Loucy (cell line): Measurements from ENCODE around the gene CD68.

ENCODE experiments used
- H2AFZ ChIP-seq: fragments of 200-600 bp; sonication (generic); 2 replicates; pipeline ENCODE4 v1.6.0; 2016; ENCODE audit warnings: antibody characterized with exemption, mild to moderate bottlenecking, low read length, moderate library complexity
- H3F3A ChIP-seq: fragments of 200-600 bp; 2 replicates; pipeline ENCODE4 v1.6.0; 2016; ENCODE audit warnings: antibody characterized with exemption, low read depth, mild to moderate bottlenecking
- H3K27me3 ChIP-seq: fragments of 200-600 bp; sonication (generic); 2 replicates; pipeline ENCODE4 v1.6.1; 2014; ENCODE audit warnings: low read length, mild to moderate bottlenecking; ENCODE audit not compliant: insufficient read depth, poor library complexity, severe bottlenecking
- H3K36me3 ChIP-seq: fragments of 200-600 bp; sonication (generic); 2 replicates; pipeline ENCODE4 v1.6.1; 2016; ENCODE audit warnings: low read length; ENCODE audit not compliant: insufficient read depth
- H3K4me1 ChIP-seq: fragments of 200-600 bp; sonication (generic); 2 replicates; pipeline ENCODE4 v1.5.1; 2014; ENCODE audit warnings: low read length, mild to moderate bottlenecking; ENCODE audit not compliant: insufficient read depth, poor library complexity, severe bottlenecking
- H3K4me2 ChIP-seq: fragments of 200-600 bp; sonication (generic); 2 replicates; pipeline ENCODE4 v1.6.0; 2014; ENCODE audit warnings: antibody characterized with exemption, low read length, low read depth, mild to moderate bottlenecking; ENCODE audit not compliant: poor library complexity, severe bottlenecking
- H3K4me3 ChIP-seq: fragments of 200-600 bp; sonication (generic); 2 replicates; pipeline ENCODE4 v1.5.1; 2014; ENCODE audit warnings: low read length, mild to moderate bottlenecking, mixed read lengths; ENCODE audit not compliant: poor library complexity, severe bottlenecking
- H3K79me2 ChIP-seq: fragments of 200-600 bp; sonication (generic); 2 replicates; pipeline ENCODE4 v1.6.1; 2014; ENCODE audit warnings: low read length; ENCODE audit not compliant: insufficient read depth
- H3K9ac ChIP-seq: fragments of 200-600 bp; sonication (generic); 2 replicates; pipeline ENCODE4 v1.6.0; 2014; ENCODE audit warnings: mild to moderate bottlenecking, low read depth, low read length, moderate library complexity; ENCODE audit not compliant: poor library complexity, severe bottlenecking
- H3K9me2 ChIP-seq: fragments of 200-600 bp; sonication (generic); replicated peaks from 2 replicates; pipeline ENCODE4 v1.6.1; 2016; ENCODE audit warnings: low read depth, low read length, mixed read lengths
- H3K9me3 ChIP-seq: fragments of 200-600 bp; sonication (generic); 2 replicates; pipeline ENCODE4 v1.6.1; 2014; ENCODE audit warnings: mild to moderate bottlenecking, antibody characterized with exemption, low read length, low read depth; ENCODE audit not compliant: insufficient read depth
- H4K20me1 ChIP-seq: fragments of 200-600 bp; sonication (generic); 2 replicates; pipeline ENCODE4 v1.6.0; 2014; ENCODE audit warnings: antibody characterized with exemption, low read length, mild to moderate bottlenecking; ENCODE audit not compliant: insufficient read depth, poor library complexity, severe bottlenecking
- CTCF ChIP-seq: fragments of 200-600 bp; sonication (generic); conservative IDR thresholded peaks from 2 replicates; pipeline ENCODE4 v1.5.1; 2014; ENCODE audit warnings: mild to moderate bottlenecking, antibody characterized with exemption, low read length
- EZH2phosphoT487 ChIP-seq: fragments of 200-600 bp; IDR thresholded peaks from 2 replicates; pipeline ENCODE4 v1.6.1; 2018; ENCODE audit warnings: antibody characterized with exemption, mild to moderate bottlenecking, moderate library complexity, borderline replicate concordance

The CD68 gene

GRCh38 chr17:7579001-7579833 lies at the start of gene CD68:
TSS of gene CD68 (plus strand) at chr17:7579638. CDS start at chr17:7579678, 40 bp downstream.
- Histone ChIP-seq H3K4me2 (peak within 1 kb of the TSS; percentile 39), H3K9ac (peak within 1 kb of the TSS; percentile 29), H3K79me2 (peaks cover 72% of the 10 kb centered on the region), H3K9me3 (no peaks in the 10 kb centered on the region), H2AFZ (no peak within 1 kb of the TSS), H3K36me3 (peaks cover 68% of the 10 kb centered on the region), H3K9me2 (no peaks in the 10 kb centered on the region), H3K27me3 (no peaks in the 10 kb centered on the region), H3K4me1 (peaks cover 46% of the 10 kb centered on the region), H3K4me3 (peak within 1 kb of the TSS; percentile 2), H4K20me1 (peaks cover 53% of the 10 kb centered on the region), H3F3A (peaks cover 27% of the 10 kb centered on the region)
- TF ChIP-seq CTCF: no peak
- no peak for TF ChIP-seq EZH2phosphoT487

GRCh38 chr17:7530023-7530900 lies 49.2 kb upstream of the CD68 start:
- Histone ChIP-seq H2AFZ (no peak overlapping the region), H4K20me1 (no peaks in the 10 kb centered on the region), H3K9ac (no peak overlapping the region), H3K36me3 (no peaks in the 10 kb centered on the region), H3F3A (no peaks in the 10 kb centered on the region), H3K4me1 (no peaks in the 10 kb centered on the region), H3K9me2 (no peaks in the 10 kb centered on the region), H3K4me2 (no peak overlapping the region), H3K27me3 (no peaks in the 10 kb centered on the region), H3K4me3 (no peak overlapping the region), H3K9me3 (no peaks in the 10 kb centered on the region), H3K79me2 (no peaks in the 10 kb centered on the region)
- no peak for TF ChIP-seq EZH2phosphoT487
- no peak for TF ChIP-seq CTCF

GRCh38 chr17:7538050-7538449 lies 41.4 kb upstream of the CD68 start:
- Histone ChIP-seq H3K9me2 (no peaks in the 10 kb centered on the region), H2AFZ (no peak overlapping the region), H3K4me1 (no peaks in the 10 kb centered on the region), H3K9ac (no peak overlapping the region), H3K4me2 (no peak overlapping the region), H3F3A (no peaks in the 10 kb centered on the region), H3K27me3 (no peaks in the 10 kb centered on the region), H3K9me3 (peaks cover 4% of the 10 kb centered on the region; the same call in 1 of the 2 replicates), H3K36me3 (no peaks in the 10 kb centered on the region), H3K4me3 (no peak overlapping the region), H4K20me1 (no peaks in the 10 kb centered on the region), H3K79me2 (no peaks in the 10 kb centered on the region)
- no peak for TF ChIP-seq EZH2phosphoT487
